Left lung (tissue), 10 donors: Measurements from ENCODE around the gene BBX. TPM values are rescaled to one million over a fixed set of nuclear protein-coding genes. Genes with fewer than 3 reads are reported as not detected.

Source experiments
- ATAC-seq: fragments of 200-7000 bp; cut with Tn5 transposase; one replicate; pipeline ENCODE4 v1.9.1; 2020; ENCODE audit warnings: moderate library complexity
- DNase-seq, 4 donors: peaks; one replicate each; pipeline ENCODE4 v3.0.0-alpha.2; 2013 to 2020
- H3K27ac ChIP-seq, 2 donors: fragments of 200-600 bp; sonication (generic) in 1 of 2; one replicate each; pipeline versions ENCODE4 v1.5.0 to v1.8.0; 2020 to 2021
- H3K27me3 ChIP-seq, 2 donors: fragments of 200-600 bp; sonication (generic) in 1 of 2; one replicate each; pipeline versions ENCODE4 v1.5.0 to v1.8.0; 2020 to 2021
- H3K36me3 ChIP-seq, 2 donors: fragments of 200-600 bp; sonication (generic) in 1 of 2; one replicate each; pipeline versions ENCODE4 v1.5.0 to v1.8.0; 2020 to 2021
- H3K4me1 ChIP-seq, 2 donors: fragments of 200-600 bp; one replicate each; pipeline ENCODE4 v1.8.0; 2021
- H3K4me3 ChIP-seq, 2 donors: fragments of 200-600 bp; sonication (generic) in 1 of 2; one replicate each; pipeline versions ENCODE4 v1.5.0 to v1.8.0; 2020 to 2021; ENCODE audit warnings: mild to moderate bottlenecking in 1 of 2
- H3K9me3 ChIP-seq, 2 donors: fragments of 200-600 bp; sonication (generic) in 1 of 2; one replicate each; pipeline versions ENCODE4 v1.5.0 to v1.8.0; 2020 to 2021
- intact Hi-C, 2 donors: fragments of 100-400 bp; cut with DNase I; formaldehyde crosslinking; loops; one replicate each; pipeline versions ENCODE4 v1.11.2 to v1.14.2; 2022
- polyA plus RNA-seq, 6 donors: library from polyadenylated mRNA; unstranded; fragments of 120-200 nt; gene quantifications; one replicate each; pipeline ENCODE4 v1.2.1, GENCODE V29; 2013; ENCODE audit not compliant: insufficient read length in 6 of 6
- total RNA-seq, 2 donors: library from RNA; stranded (reverse); fragmentation: NEBNext Ultra II Directional; extraction: Animal tissue kit (Norgen Biotek cat#: 25700); gene quantifications; one replicate each; pipeline ENCODE4 v1.2.1, GENCODE V29; 2021
- TF ChIP-seq, protein P1 (sequence below), 2 donors: fragments of 200-600 bp; sonication (generic) in 1 of 2; IDR thresholded peaks; one replicate each; pipeline versions ENCODE4 v1.5.0 to v1.8.0; 2021; ENCODE audit warnings: antibody characterized with exemption in 2 of 2
- donor health status: DM: no; HTN: yes; CAD: no.
- donor health status: DM: no; HTN: no; CAD: no.

Gene BBX
- total and polyA plus RNA-seq, 8 donors, result 43.0 to 67.1 (median 53.3) TPM

DNA sequence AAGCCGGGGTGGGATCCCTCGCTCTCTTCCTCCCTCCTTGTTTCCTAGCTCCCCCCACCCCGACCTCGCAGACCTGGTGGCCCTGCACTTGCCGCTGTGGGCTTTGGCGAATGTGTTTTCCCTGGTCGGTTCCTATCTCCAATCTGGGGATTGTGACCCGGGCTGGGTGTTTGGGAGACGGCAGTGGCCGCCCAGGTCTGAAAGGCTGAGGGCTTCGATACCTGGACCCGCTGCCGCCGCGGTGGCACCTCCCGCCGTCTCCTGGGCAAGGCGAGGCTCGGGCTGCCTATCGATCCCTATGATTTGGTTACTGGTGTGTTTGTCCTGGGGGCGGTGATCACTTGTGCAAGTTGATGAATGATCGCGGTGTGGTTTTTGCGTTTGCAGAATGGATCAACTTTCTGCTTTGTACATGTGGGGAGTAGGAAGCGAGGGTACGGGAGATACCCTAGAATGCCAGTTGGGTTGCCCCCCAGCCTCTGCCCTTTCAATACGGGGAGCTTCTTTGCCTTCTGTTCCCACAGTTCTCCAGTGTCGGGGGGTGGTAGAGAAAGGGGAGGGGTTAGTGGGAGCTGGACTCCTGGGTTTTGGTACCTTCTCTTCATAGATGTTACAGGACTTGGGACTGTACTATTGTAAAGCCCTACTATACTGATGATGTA is 3.0 kb downstream of the BBX start:
- TF ChIP-seq, protein P1, sequence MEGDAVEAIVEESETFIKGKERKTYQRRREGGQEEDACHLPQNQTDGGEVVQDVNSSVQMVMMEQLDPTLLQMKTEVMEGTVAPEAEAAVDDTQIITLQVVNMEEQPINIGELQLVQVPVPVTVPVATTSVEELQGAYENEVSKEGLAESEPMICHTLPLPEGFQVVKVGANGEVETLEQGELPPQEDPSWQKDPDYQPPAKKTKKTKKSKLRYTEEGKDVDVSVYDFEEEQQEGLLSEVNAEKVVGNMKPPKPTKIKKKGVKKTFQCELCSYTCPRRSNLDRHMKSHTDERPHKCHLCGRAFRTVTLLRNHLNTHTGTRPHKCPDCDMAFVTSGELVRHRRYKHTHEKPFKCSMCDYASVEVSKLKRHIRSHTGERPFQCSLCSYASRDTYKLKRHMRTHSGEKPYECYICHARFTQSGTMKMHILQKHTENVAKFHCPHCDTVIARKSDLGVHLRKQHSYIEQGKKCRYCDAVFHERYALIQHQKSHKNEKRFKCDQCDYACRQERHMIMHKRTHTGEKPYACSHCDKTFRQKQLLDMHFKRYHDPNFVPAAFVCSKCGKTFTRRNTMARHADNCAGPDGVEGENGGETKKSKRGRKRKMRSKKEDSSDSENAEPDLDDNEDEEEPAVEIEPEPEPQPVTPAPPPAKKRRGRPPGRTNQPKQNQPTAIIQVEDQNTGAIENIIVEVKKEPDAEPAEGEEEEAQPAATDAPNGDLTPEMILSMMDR (IDR thresholded peaks at IDR 0.05), result no peak
- peak overlapping the region in 1 of 2 donors; percentile 97 for H3K27ac ChIP-seq
- no peaks in the 10 kb centered on the region for H3K27me3 ChIP-seq
- no peak for ATAC-seq
- H3K36me3 ChIP-seq, result no peaks in the 10 kb centered on the region
- H3K4me3 ChIP-seq, result peak overlapping the region; percentile 74 to 86
- no peaks in the 10 kb centered on the region for H3K9me3 ChIP-seq
- intact Hi-C loops, result no loop called here
- peak in 3 of 4 donors; percentile 17 to 82 (median 34) for DNase-seq
- peaks cover 0 to 17% of the 10 kb centered on the region in 2 donors for H3K4me1 ChIP-seq

DNA sequence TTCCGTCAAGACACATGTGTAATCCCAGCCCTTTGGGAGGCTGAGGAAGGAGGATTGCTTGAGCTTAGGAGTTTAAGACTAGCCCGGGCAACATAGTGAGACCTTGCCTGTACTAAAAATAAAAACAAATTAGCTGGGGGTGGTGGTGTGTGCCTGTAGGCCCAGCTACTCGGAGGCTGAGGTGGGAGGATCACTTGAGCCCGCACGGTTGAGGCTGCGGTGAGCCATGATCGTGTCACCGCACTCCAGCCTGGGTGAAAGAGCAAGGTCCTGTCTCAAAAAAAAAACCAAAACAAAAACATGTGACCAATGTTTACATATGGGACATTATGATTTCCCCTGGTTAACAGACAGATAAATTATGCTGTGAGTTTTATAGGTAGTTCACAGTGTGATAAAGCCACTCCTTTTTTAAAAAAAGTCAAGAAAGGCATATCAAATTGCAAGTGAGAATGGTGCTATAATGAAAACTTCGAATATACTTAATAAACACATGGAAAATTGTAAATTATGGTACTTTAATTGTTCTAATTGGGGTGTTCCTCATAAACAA is 9.2 kb downstream of the BBX start:
- peak in 1 of 4 donors; percentile 66 for DNase-seq
- Histone ChIP-seq H3K27me3 (no peaks in the 10 kb centered on the region), H3K4me3 (no peak overlapping the region), H3K36me3 (no peaks in the 10 kb centered on the region), H3K9me3 (no peaks in the 10 kb centered on the region), H3K4me1 (peaks cover 0 to 3% of the 10 kb centered on the region in 2 donors), H3K27ac (no peak overlapping the region)
- TF ChIP-seq, protein P1 (IDR thresholded peaks at IDR 0.05), result no peak
- intact Hi-C loops, result no loop called here
- ATAC-seq, result no peak

DNA sequence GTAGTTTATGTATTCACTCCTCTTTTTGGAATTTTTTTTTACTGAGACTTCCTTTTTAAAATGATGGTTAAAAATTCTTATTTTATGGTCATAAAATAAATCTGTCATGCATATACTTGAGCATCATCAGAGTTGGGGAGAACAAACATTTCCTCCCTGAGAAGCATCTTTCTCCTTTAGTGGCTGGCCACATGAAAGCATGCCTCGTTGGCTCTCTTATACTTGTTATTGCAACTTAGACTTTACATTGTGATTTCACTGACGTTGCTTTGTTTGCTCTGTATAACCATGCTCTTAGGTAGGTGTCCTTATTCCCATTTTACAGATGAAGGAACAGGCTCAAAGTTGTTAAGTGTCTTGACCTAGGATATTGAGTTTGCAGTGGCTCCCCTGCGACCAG is 18.1 kb downstream of the BBX start:
- Histone ChIP-seq H3K4me3 (no peak overlapping the region), H3K9me3 (no peaks in the 10 kb centered on the region), H3K36me3 (no peaks in the 10 kb centered on the region), H3K27ac (no peak overlapping the region), H3K4me1 (no peaks in the 10 kb centered on the region), H3K27me3 (no peaks in the 10 kb centered on the region)
- DNase-seq (no peak), ATAC-seq (no peak)
- TF ChIP-seq, protein P1 (IDR thresholded peaks at IDR 0.05), result no peak
- intact Hi-C loops, result no loop called here

DNA sequence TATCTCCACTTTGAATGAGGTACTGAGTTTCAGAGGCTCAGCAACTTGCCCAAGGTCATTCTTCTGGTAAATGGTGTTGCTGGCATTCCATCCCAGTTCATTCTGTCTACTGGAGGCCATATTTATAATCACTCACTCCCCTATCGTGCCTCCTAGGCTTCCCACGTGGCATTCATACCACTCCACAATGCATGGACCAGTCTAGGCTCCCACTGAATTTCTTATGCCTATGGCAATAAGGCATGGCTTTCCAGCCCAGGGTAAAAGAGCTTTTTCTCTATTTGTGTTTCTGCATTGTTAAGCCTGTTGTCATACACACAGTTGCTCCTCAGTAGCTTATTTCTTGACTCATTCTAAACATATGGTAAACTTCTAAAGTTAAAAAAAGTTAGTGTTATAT is 19.9 kb downstream of the BBX start:
- ATAC-seq (no peak), DNase-seq (no peak)
- no peak overlapping the region for H3K4me3 ChIP-seq
- H3K9me3 ChIP-seq, result no peaks in the 10 kb centered on the region
- no peaks in the 10 kb centered on the region for H3K4me1 ChIP-seq
- TF ChIP-seq, protein P1 (IDR thresholded peaks at IDR 0.05), result no peak
- H3K36me3 ChIP-seq, result no peaks in the 10 kb centered on the region
- intact Hi-C loops, result no loop called here
- H3K27me3 ChIP-seq, result no peaks in the 10 kb centered on the region
- H3K27ac ChIP-seq, result no peak overlapping the region

DNA sequence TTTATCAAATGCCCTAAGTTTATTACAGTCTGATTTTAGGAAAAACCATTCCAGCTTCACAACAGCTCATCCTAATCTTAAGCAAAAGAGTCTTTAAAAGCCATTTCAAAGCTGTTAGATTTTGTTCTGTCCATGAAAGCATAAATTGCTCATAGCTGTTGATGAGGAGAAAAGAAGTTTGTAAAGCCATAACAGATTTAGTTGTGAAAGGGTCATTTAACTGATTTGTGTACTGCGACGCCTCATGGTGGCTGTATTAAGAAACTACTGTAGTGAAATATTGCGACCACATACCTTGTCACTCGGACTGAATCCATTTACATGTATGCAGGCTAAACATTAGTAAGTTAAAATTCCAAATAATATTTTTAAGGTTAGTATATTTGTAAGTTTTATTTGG is 20.9 kb downstream of the BBX start:
- TF ChIP-seq, protein P1 (IDR thresholded peaks at IDR 0.05), result no peak
- no peaks in the 10 kb centered on the region for H3K36me3 ChIP-seq
- H3K4me3 ChIP-seq, result no peak overlapping the region
- intact Hi-C loops, result no loop called here
- no peaks in the 10 kb centered on the region for H3K9me3 ChIP-seq
- ATAC-seq (no peak), DNase-seq (no peak)
- no peaks in the 10 kb centered on the region for H3K4me1 ChIP-seq
- H3K27me3 ChIP-seq, result no peaks in the 10 kb centered on the region
- H3K27ac ChIP-seq, result no peak overlapping the region
